Stimulated activated effector memory CD8-positive, alpha-beta T cell treated with anti-CD3 and anti-CD28 coated beads, Interleukin-12 subunit alpha, Interleukin-12 subunit beta, amount 100 ng/mL, for 72 hours (primary cell): ENCODE data around the gene FNDC10.

ENCODE experiments used
- ATAC-seq: fragments of 150-1000 bp; cut with Tn5 transposase; 2 replicates; pipeline ENCODE4 v1.10.0; 2021
- DNase-seq, 2 donors: peaks; one replicate each; pipeline ENCODE4 v3.0.0; 2021 to 2022; ENCODE audit warnings: low spot score in 2 of 2
- H3K27ac Mint-ChIP-seq: one replicate; pipeline ENCODE4 v1.8.0; 2022; ENCODE audit warnings: mild to moderate bottlenecking, mixed read lengths
- H3K36me3 Mint-ChIP-seq: one replicate; pipeline ENCODE4 v1.8.0; 2022; ENCODE audit warnings: mild to moderate bottlenecking, mixed read lengths
- H3K4me1 Mint-ChIP-seq: one replicate; pipeline ENCODE4 v1.8.0; 2022; ENCODE audit warnings: mixed read lengths
- H3K4me3 Mint-ChIP-seq: one replicate; pipeline ENCODE4 v1.8.0; 2022; ENCODE audit warnings: mild to moderate bottlenecking, mixed read lengths
- H3K9me3 Mint-ChIP-seq: one replicate; pipeline ENCODE4 v1.8.0; 2022; ENCODE audit warnings: mixed read lengths

The FNDC10 gene

GRCh38 chr1:1614204-1614953 is 14.4 kb upstream of the FNDC10 start:
- Mint-ChIP-seq H3K4me3 (peak overlapping the region; percentile 97), H3K9me3 (no peaks in the 10 kb centered on the region), H3K27ac (peak overlapping the region; percentile 97), H3K4me1 (peaks cover 19% of the 10 kb centered on the region), H3K36me3 (peaks cover 36% of the 10 kb centered on the region)
- DNase-seq: peak in 1 of 2 donors; percentile 67
- peak; percentile 14 for ATAC-seq

- DNase-seq (no peak), ATAC-seq (no peak)
- Mint-ChIP-seq H3K4me1 (peaks cover 19% of the 10 kb centered on the region), H3K27ac (peak overlapping the region; percentile 97), H3K9me3 (no peaks in the 10 kb centered on the region), H3K4me3 (peak overlapping the region; percentile 97), H3K36me3 (peaks cover 36% of the 10 kb centered on the region)
These were observed 13.7 kb upstream of the FNDC10 start for GRCh38 chr1:1613509-1614082.

GRCh38 chr1:1612104-1612400 is 12.1 kb upstream of the FNDC10 start:
- no peaks in the 10 kb centered on the region for H3K9me3 Mint-ChIP-seq
- peaks cover 26% of the 10 kb centered on the region for H3K36me3 Mint-ChIP-seq
- ATAC-seq (no peak), DNase-seq (no peak)
- peaks cover 21% of the 10 kb centered on the region for H3K4me1 Mint-ChIP-seq
- H3K4me3 Mint-ChIP-seq: no peak overlapping the region
- H3K27ac Mint-ChIP-seq: no peak overlapping the region

- Mint-ChIP-seq H3K36me3 (peaks cover 17% of the 10 kb centered on the region), H3K9me3 (no peaks in the 10 kb centered on the region), H3K4me3 (no peak overlapping the region), H3K4me1 (peaks cover 26% of the 10 kb centered on the region), H3K27ac (no peak overlapping the region)
- DNase-seq (no peak), ATAC-seq (no peak)
These were observed 10.9 kb upstream of the FNDC10 start for GRCh38 chr1:1610796-1611195.

GRCh38 chr1:1609822-1610485 is 10.0 kb upstream of the FNDC10 start:
- ATAC-seq (no peak), DNase-seq (no peak)
- Mint-ChIP-seq H3K4me1 (peaks cover 24% of the 10 kb centered on the region), H3K9me3 (no peaks in the 10 kb centered on the region), H3K27ac (no peak overlapping the region), H3K4me3 (no peak overlapping the region), H3K36me3 (peaks cover 12% of the 10 kb centered on the region)

- Mint-ChIP-seq H3K9me3 (no peaks in the 10 kb centered on the region), H3K36me3 (peaks cover 4% of the 10 kb centered on the region), H3K4me1 (peaks cover 7% of the 10 kb centered on the region), H3K4me3 (no peak overlapping the region), H3K27ac (no peak overlapping the region)
- DNase-seq (no peak), ATAC-seq (no peak)
These were observed 6.3 kb upstream of the FNDC10 start for GRCh38 chr1:1606232-1606631.

GRCh38 chr1:1605724-1606123 is 5.8 kb upstream of the FNDC10 start:
- no peak overlapping the region for H3K4me3 Mint-ChIP-seq
- peaks cover 4% of the 10 kb centered on the region for H3K36me3 Mint-ChIP-seq
- ATAC-seq (no peak), DNase-seq (no peak)
- H3K27ac Mint-ChIP-seq: no peak overlapping the region
- no peaks in the 10 kb centered on the region for H3K9me3 Mint-ChIP-seq
- peaks cover 9% of the 10 kb centered on the region for H3K4me1 Mint-ChIP-seq

GRCh38 chr1:1605034-1605591 is 5.2 kb upstream of the FNDC10 start:
- no peaks in the 10 kb centered on the region for H3K9me3 Mint-ChIP-seq
- H3K4me1 Mint-ChIP-seq: peaks cover 12% of the 10 kb centered on the region
- H3K36me3 Mint-ChIP-seq: peaks cover 4% of the 10 kb centered on the region
- no peak for DNase-seq
- ATAC-seq: peak; percentile 7
- H3K4me3 Mint-ChIP-seq: no peak overlapping the region
- H3K27ac Mint-ChIP-seq: peak overlapping the region; percentile 32

GRCh38 chr1:1604374-1605033 is 4.6 kb upstream of the FNDC10 start:
- H3K4me3 Mint-ChIP-seq: no peak overlapping the region
- no peaks in the 10 kb centered on the region for H3K9me3 Mint-ChIP-seq
- DNase-seq (no peak), ATAC-seq (no peak)
- H3K27ac Mint-ChIP-seq: peak overlapping the region; percentile 32
- peaks cover 12% of the 10 kb centered on the region for H3K4me1 Mint-ChIP-seq
- H3K36me3 Mint-ChIP-seq: peaks cover 4% of the 10 kb centered on the region

GRCh38 chr1:1603671-1604373 is 3.9 kb upstream of the FNDC10 start:
- Mint-ChIP-seq H3K4me3 (no peak overlapping the region), H3K36me3 (peaks cover 4% of the 10 kb centered on the region), H3K9me3 (no peaks in the 10 kb centered on the region), H3K27ac (no peak overlapping the region), H3K4me1 (peaks cover 16% of the 10 kb centered on the region)
- ATAC-seq (no peak), DNase-seq (no peak)

- Mint-ChIP-seq H3K27ac (peak overlapping the region; percentile 61), H3K9me3 (no peaks in the 10 kb centered on the region), H3K4me3 (no peak overlapping the region), H3K4me1 (peaks cover 19% of the 10 kb centered on the region), H3K36me3 (peaks cover 4% of the 10 kb centered on the region)
- no peak for DNase-seq
- no peak for ATAC-seq
These were observed 3.1 kb upstream of the FNDC10 start for GRCh38 chr1:1602968-1603506.

GRCh38 chr1:1602304-1602967 is 2.5 kb upstream of the FNDC10 start:
- peaks cover 19% of the 10 kb centered on the region for H3K4me1 Mint-ChIP-seq
- DNase-seq: no peak
- no peaks in the 10 kb centered on the region for H3K9me3 Mint-ChIP-seq
- peaks cover 4% of the 10 kb centered on the region for H3K36me3 Mint-ChIP-seq
- ATAC-seq: no peak
- no peak overlapping the region for H3K4me3 Mint-ChIP-seq
- H3K27ac Mint-ChIP-seq: peak overlapping the region; percentile 61

GRCh38 chr1:1601564-1602303 is 1.8 kb upstream of the FNDC10 start:
- H3K4me3 Mint-ChIP-seq: peak overlapping the region; percentile 70
- H3K4me1 Mint-ChIP-seq: peaks cover 14% of the 10 kb centered on the region
- DNase-seq (no peak), ATAC-seq (no peak)
- H3K9me3 Mint-ChIP-seq: no peaks in the 10 kb centered on the region
- H3K36me3 Mint-ChIP-seq: peaks cover 4% of the 10 kb centered on the region
- H3K27ac Mint-ChIP-seq: no peak overlapping the region
